ENCODE measurements around the gene DNASE1L3. TPM values are rescaled to one million over a fixed set of nuclear protein-coding genes. Genes with fewer than 3 reads are reported as not detected.
"Not testable (repeated sequence)": the region's sequence is repeated elsewhere in the genome, so short reads cannot be mapped to it uniquely, and the experiment has no call there.

The DNASE1L3 gene
- total RNA-seq, 1 experiment from 2014 or later, result 0.27 TPM

GRCh38 chr3:58203541-58203940, 7.2 kb downstream of the DNASE1L3 start:
- H3K9me3 Mint-ChIP-seq (ENCODE audit: unreplicated experiment), result no peaks in the 10 kb centered on the region
- peaks cover 6% of the 10 kb centered on the region for H3K4me1 Mint-ChIP-seq (ENCODE audit: low read depth, unreplicated experiment)
- POLR2A ChIA-PET, result no interaction called here
- no peaks in the 10 kb centered on the region for H3K36me3 ChIP-seq (ENCODE audit: control insufficient read depth, insufficient read depth, low read length)
- H3K27me3 Mint-ChIP-seq (ENCODE audit: insufficient read depth, unreplicated experiment), result no peaks in the 10 kb centered on the region
- CTCF ChIA-PET, result interaction anchor here (0.9 kb wide), 1 partner anchor 15 kb away, joined by 3 read pairs; no protein-coding TSS in a partner anchor
- no peak for DNase-seq
- no TSS peak for BruUV-seq (replicated peaks)
- no peak overlapping the region for H3K4me3 ChIP-seq (ENCODE audit: low read depth, low read length)
- H3K9me3 ChIP-seq, result peaks cover 9% of the 10 kb centered on the region
- H3K4me1 ChIP-seq, result peaks cover 13% of the 10 kb centered on the region
- H3K4me3 Mint-ChIP-seq (ENCODE audit: unreplicated experiment), result no peak overlapping the region
- peaks cover 7% of the 10 kb centered on the region for H3K36me3 Mint-ChIP-seq (ENCODE audit: insufficient read depth, unreplicated experiment)
- H3K27ac Mint-ChIP-seq (ENCODE audit: unreplicated experiment), result no peak overlapping the region
- no peaks in the 10 kb centered on the region for H3K27me3 ChIP-seq (replicated peaks; ENCODE audit: control insufficient read depth, insufficient read depth, low read length)
- intact Hi-C loops (cut with micrococcal nuclease; ENCODE audit: unreplicated experiment), result no loop called here
- no peak for TF ChIP-seq CTCF (IDR thresholded peaks at IDR 0.05; ENCODE audit: insufficient read depth in 1 of 2, low read depth in 1 of 2, low read length in 1 of 2, severe bottlenecking in 1 of 2, unreplicated experiment in 1 of 2)

- no peaks in the 10 kb centered on the region for H3K27me3 Mint-ChIP-seq (ENCODE audit: insufficient read depth, unreplicated experiment)
- Histone ChIP-seq H3K4me1 (peaks cover 13% of the 10 kb centered on the region), H3K36me3 (ENCODE audit: control insufficient read depth, insufficient read depth, low read length) (no peaks in the 10 kb centered on the region), H3K27me3 (replicated peaks; ENCODE audit: control insufficient read depth, insufficient read depth, low read length) (no peaks in the 10 kb centered on the region), H3K9me3 (peaks cover 9% of the 10 kb centered on the region), H3K4me3 (ENCODE audit: low read depth, low read length) (no peak overlapping the region)
- POLR2A ChIA-PET, result no interaction called here
- H3K4me3 Mint-ChIP-seq (ENCODE audit: unreplicated experiment), result no peak overlapping the region
- no peak for TF ChIP-seq CTCF (IDR thresholded peaks at IDR 0.05; ENCODE audit: insufficient read depth in 1 of 2, low read depth in 1 of 2, low read length in 1 of 2, severe bottlenecking in 1 of 2, unreplicated experiment in 1 of 2)
- H3K4me1 Mint-ChIP-seq (ENCODE audit: low read depth, unreplicated experiment), result peaks cover 6% of the 10 kb centered on the region
- H3K9me3 Mint-ChIP-seq (ENCODE audit: unreplicated experiment), result no peaks in the 10 kb centered on the region
- intact Hi-C loops (cut with micrococcal nuclease; ENCODE audit: unreplicated experiment), result no loop called here
- BruUV-seq (replicated peaks), result no TSS peak
- CTCF ChIA-PET, result interaction anchor here (0.9 kb wide), 1 partner anchor 16 kb away, joined by 3 read pairs; no protein-coding TSS in a partner anchor
- no peak for DNase-seq
- peaks cover 7% of the 10 kb centered on the region for H3K36me3 Mint-ChIP-seq (ENCODE audit: insufficient read depth, unreplicated experiment)
- H3K27ac Mint-ChIP-seq (ENCODE audit: unreplicated experiment), result no peak overlapping the region
These were observed 7.8 kb downstream of the DNASE1L3 start for GRCh38 chr3:58202917-58203360.

- peaks cover 13% of the 10 kb centered on the region for H3K4me1 ChIP-seq
- BruUV-seq (replicated peaks); H3K9me3 Mint-ChIP-seq (ENCODE audit: unreplicated experiment); H3K4me3 Mint-ChIP-seq (ENCODE audit: unreplicated experiment); H3K27me3 ChIP-seq (replicated peaks; ENCODE audit: control insufficient read depth, insufficient read depth, low read length); DNase-seq; H3K4me1 Mint-ChIP-seq (ENCODE audit: low read depth, unreplicated experiment); H3K36me3 Mint-ChIP-seq (ENCODE audit: insufficient read depth, unreplicated experiment); H3K27me3 Mint-ChIP-seq (ENCODE audit: insufficient read depth, unreplicated experiment); H3K36me3 ChIP-seq (ENCODE audit: control insufficient read depth, insufficient read depth, low read length); H3K4me3 ChIP-seq (ENCODE audit: low read depth, low read length); H3K27ac Mint-ChIP-seq (ENCODE audit: unreplicated experiment); H3K9me3 ChIP-seq; intact Hi-C loops (cut with micrococcal nuclease; ENCODE audit: unreplicated experiment): not testable (repeated sequence)
- POLR2A ChIA-PET, result interaction anchor here (1.0 kb wide), 1 partner anchor 105 kb away, joined by 3 read pairs; the partner anchor contains the start of genes HTD2 and RPP14
- CTCF ChIA-PET, result interaction anchor here (0.6 to 1.1 kb wide), 4 partner anchors 17 to 199 kb away, joined by 3 to 5 read pairs (median 4); no protein-coding TSS in a partner anchor
These were observed 9.3 kb downstream of the DNASE1L3 start for GRCh38 chr3:58201451-58201850.
